HG02759 (cell line): Measurements from ENCODE around the gene IL25.
"Not testable (repeated sequence)": the region's sequence is repeated elsewhere in the genome, so short reads cannot be mapped to it uniquely, and the experiment has no call there.

Experiments used
- ATAC-seq: cut with Tn5 transposase; IDR thresholded peaks from one replicate; pipeline ENCODE4 v1.9.1; 2021; ENCODE audit warnings: mild to moderate bottlenecking, moderate library complexity; ENCODE audit not compliant: unreplicated experiment

The IL25 gene

DNA sequence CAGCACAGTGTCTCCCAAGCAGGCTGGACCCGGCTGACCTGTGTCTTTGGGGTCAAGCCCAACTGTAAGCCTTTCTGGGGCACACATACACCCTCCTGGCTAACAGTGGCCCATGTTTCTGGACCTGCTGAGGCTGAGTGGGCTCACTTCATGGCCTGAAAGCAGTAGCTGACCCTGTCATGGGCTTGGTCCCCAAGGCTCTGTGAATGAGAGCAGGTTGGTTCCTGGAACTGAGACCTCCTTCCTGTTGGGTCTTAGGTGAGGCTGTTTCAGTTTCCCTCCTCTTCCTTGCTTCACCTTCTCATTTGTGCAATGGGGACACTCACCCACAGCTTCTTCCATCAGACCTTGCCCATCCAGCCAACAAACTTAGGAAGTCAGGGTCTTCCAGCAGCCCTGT is 744 bp upstream of the IL25 start:
- ATAC-seq, result no peak

DNA sequence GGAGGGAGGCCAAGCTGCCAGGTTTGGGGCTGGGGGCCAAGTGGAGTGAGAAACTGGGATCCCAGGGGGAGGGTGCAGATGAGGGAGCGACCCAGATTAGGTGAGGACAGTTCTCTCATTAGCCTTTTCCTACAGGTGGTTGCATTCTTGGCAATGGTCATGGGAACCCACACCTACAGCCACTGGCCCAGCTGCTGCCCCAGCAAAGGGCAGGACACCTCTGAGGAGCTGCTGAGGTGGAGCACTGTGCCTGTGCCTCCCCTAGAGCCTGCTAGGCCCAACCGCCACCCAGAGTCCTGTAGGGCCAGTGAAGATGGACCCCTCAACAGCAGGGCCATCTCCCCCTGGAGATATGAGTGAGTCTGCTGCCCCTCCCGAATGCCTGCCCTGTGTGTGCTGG is 432 bp downstream of the IL25 start:
- ATAC-seq, result no peak

DNA sequence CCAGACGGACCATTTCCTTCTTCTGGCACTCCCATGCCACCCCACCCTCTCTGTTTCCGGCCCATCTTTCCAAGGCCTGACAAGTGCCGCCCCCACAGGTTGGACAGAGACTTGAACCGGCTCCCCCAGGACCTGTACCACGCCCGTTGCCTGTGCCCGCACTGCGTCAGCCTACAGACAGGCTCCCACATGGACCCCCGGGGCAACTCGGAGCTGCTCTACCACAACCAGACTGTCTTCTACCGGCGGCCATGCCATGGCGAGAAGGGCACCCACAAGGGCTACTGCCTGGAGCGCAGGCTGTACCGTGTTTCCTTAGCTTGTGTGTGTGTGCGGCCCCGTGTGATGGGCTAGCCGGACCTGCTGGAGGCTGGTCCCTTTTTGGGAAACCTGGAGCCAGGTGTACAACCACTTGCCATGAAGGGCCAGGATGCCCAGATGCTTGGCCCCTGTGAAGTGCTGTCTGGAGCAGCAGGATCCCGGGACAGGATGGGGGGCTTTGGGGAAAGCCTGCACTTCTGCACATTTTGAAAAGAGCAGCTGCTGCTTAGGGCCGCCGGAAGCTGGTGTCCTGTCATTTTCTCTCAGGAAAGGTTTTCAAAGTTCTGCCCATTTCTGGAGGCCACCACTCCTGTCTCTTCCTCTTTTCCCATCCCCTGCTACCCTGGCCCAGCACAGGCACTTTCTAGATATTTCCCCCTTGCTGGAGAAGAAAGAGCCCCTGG is 3.1 kb downstream of the IL25 start:
- no peak for ATAC-seq

DNA sequence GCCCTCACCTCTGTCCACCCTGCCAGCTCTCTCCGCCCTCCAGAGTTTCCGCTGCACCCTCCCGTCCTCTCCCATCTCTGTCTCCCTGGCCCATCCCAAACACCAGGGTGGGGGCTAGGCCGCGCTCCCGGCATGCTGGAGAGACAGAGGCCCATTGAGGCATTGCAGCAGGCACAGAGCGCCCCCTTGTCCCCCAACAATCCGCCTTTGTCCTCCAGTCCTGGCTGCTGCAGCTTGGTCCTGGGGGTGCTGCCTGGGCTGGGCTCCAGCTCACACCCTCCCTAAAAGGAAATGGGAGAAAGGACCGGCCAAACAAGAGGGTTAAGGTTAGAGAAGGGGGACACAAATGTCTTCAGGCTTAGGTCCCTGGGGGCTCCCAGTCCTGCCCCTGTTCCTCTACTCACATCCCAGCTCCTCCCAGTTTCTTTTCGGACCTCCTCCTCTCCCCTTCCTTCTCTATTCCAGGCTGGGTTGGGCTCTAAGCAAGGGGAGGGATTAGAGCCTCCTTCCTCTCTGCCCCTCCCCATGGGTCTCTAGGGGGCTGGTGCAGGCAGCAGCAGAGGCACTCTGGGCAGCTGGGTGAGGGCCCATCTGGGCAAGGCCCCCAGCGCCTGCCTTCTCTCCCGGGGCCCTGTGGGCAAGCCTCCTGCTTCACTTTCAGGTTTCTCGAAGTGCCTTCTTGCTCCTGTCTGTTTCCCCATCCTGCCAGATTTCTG is 4.0 kb downstream of the IL25 start, which contains the start of gene CMTM5:
TSS of gene CMTM5 (plus strand) at position 565 of the 716 bp plus-strand sequence. CDS start 206 bp downstream, outside the sequence.
- no peak for ATAC-seq

DNA sequence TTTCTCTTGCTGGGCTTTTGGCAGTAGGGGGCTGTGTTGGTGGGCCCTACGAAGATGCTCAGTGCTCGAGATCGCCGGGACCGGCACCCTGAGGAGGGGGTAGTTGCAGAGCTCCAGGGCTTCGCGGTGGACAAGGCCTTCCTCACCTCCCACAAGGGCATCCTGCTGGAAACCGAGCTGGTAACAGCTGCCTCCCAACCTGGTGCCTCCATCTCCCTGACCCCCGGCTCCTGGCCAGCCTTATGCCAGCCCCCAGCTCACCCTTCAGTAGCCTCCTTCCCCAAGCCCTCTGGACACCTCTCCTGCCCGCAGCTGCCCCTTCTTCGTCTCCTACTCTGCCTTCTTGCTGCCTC is 4.6 kb downstream of the IL25 start:
- ATAC-seq, result no peak

DNA sequence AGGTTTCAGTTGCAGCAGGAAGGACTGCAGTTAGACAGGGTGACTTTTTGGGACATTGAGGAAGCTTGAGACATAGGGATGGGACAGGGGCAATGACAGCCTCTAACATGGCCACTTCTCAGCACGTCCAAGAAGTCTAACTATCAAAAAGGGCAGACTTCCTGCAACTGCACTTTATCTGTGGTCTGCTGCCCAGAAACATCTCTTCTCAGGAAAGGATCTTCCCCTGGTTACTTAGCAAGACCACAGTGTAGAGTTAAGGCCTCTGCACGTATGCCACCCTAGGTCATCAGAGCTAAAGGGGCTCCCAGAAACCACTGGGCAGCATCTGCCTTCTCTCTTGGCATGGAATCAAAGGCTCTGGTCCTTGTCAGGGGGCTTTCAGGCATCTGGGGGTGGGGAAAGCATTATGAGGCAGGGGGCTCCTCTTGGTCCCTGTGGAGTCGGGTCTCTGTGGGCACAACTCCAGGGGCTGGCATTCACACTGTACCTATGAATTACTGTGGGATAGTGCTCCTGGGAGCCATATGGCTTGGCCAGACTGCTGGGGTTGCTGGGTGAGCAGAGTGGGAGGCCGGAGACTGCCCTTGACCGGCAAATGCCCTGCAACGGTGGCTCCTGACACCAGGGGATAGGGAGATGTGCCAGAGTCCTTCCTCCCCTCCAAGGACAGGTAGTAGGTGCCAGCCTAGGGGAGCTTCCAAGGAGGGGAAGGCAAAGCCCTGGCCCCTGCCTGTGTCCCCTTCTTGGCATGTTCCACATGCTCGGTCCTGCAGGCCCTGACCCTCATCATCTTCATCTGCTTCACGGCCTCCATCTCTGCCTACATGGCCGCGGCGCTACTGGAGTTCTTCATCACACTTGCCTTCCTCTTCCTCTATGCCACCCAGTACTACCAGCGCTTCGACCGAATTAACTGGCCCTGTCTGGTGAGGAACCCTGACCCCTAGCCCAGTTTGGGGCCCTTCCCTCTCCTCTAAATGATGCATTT is 5.3 kb downstream of the IL25 start:
- ATAC-seq, result no peak

DNA sequence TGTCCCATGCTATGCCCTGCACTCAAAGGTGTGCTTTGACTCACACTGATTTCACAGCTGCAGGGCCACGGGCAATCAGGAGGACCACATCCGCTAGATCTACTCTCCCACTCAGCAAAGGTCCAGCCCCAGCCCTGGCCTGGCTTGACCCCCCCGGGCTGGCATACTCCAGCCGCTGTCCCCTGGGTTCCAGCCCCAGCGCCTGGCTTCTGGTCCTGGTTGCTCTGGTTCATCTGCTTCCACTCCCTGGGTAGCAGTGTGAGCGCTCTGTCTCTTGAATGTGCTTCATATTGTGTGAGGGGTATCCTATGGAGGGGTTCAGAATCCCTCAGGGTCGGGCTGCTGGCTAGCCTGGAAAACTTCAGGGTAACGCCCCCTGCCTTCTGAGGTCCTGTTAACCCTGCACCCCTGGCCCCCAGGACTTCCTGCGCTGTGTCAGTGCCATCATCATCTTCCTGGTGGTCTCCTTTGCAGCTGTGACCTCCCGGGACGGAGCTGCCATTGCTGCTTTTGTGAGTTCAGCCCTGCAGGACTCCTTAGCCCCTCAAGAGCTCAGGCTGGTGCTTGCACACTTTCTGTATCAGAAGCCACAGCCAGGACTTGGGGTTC is 6.1 kb downstream of the IL25 start:
- ATAC-seq, result no peak

DNA sequence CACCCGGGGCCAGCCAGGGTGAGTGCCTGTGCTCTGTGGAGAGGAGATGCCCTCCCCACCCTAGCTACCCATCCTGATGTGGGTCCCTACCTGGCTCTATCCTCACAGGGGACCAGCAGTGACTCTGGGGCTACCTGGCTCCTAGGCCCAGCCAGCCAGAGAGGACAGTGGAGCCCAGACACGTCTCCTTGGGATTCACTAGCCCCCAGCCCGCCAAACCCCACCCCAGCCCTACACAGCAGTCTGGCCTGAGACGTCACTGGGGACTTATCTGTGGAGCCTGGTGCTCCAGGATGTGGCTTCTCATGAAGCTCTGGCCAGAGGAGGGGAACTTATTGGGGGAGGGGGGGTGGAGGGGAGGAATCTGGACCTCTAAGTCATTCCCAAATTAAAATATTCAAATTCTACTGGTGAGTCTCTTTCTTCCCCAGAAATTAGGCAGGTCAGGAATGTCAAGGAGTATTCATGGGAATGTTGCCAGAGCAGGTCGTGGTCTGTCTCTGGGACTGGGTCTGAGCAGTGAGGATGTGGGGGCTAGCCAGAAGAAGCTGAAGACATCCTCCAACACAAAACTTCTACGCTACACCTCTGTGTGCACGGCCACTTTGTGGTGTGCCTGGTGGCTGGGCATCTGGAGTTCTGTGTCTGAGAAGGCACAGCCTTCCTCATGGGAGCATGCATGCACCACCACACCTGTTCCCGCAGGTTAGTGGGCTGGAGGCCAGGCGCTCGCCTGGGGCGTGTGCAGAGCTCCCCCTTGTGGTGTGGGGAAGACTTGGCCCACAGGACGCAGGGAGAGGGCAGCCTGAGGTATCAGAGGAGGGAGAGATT is 7.0 kb downstream of the IL25 start:
- ATAC-seq, result peak; percentile 54

DNA sequence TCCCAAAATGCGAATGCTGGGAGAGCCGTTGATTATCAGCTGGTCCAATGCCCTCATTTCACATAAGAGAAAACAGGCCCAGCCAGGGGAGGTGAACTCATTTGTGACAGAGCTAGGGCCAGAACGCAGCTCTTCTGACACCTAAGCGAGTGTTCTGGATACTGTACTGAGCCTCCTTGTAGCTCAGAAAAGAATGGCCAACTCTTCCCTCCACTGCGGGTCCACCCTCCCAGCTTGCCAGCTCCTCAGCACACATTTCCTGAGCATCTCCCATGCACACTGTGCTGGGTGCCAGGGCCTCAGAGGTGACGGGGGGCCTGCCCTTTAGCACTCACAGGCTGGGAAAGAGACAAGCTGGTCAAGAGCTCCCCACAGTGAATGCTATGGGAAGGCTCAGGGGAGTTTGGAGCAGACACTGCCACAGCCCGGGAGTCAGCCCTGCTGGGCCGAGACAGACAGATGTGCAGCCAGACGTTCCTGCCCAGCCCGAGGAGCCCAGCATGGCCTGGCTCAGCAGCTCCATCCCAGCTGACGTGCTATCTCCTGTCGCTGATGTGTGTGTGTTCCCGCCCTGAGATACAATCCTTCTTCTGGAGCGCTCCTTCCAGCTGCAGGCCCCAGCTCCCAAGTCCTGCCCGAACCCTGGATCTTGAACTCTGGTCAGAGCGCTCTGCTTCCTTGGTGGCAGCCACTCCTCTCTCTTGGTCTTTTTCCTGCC is 7.7 kb downstream of the IL25 start:
- ATAC-seq, result no peak

DNA sequence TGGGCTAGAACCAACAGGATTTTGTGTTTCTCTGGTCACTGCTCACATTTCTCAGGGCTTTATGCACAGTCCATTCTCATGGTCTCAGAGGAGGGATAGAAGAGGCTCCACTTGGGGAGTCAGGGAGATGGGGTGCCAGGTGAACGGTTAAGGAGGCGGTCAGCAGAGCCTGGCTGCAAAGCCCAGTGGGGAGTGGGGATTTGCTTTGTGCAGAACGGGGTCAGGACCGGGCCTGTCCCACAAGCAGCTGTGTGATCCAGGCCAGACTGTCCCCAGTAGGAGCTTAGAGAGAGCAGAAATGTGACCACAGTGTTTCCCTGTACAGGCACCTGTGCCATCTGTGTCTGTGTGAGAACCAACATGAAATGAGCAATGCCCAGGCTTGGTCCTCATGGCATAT is 8.4 kb downstream of the IL25 start:
- ATAC-seq, result no peak

DNA sequence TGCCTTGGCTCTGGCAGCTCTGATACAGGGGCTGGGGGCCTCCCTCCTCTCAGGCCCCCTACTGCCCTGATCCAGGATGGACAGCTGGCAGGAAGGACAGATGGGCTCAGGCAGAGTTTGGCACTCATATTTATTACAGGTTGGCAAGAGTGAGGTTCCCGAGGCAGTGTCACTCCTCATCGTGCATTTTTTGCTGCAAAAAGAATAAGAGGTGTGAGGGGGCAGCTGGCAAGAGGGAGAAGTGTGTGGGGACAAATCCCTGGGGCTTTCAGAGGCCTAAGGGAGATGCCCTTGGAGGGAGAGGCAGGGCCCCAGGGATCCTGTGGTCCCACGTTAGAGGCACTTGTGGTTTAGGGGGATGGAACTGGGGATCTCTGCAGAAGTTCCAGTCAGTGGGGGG is 9.3 kb downstream of the IL25 start:
- ATAC-seq, result no peak

DNA sequence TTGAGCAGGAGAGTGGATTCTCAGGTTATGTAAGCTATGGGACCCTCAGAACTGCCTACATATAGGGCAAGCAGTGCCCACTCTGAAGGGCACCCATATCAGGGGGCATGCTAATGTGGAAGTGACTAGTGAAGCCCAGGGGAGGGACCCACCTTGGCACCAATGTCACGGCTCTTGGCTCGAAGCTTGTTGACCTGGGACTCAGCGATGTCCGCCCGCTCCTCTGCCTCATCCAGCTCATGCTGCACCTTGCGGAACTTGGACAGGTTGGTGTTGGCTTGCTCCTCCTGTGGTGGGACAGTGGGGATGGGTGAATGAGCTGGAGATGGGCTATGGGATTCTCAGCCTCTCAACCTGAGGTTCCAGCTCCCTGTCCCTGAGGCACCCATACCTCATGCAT is 9.7 kb downstream of the IL25 start:
- ATAC-seq, result no peak

DNA sequence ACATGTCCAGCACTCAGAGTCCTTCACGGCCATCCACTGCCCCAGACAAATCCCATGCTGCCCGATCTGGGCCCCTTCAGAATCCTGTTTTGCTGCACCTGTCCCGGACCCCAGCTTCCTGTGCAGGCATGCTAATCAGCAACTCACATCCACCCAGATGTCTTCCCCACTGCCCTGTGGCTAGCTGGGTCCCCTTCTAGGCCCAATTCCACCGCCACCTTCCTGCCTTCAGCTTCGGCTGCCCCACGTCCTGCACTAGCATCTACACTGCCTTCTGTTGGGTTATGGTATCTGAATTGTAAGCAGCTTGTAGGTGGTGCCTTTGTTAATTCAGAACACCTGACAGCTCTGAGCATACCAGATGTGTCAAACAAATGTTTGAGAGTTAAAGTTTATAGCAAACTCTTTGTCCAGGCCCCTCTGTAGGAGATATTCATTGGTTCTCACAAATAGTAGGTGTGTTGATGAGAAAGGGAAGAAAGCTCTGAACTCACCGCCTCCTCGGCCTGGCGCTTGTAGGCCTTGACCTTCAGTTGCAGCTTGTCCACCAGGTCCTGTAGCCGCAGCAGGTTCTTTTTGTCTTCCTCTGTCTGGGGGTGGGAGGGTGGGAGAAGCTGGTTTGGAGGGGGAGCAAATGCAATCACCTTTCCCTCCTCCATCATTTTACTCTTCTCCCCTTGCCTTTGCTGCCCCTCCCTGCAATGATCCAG is 10.3 kb downstream of the IL25 start:
- ATAC-seq, result no peak

DNA sequence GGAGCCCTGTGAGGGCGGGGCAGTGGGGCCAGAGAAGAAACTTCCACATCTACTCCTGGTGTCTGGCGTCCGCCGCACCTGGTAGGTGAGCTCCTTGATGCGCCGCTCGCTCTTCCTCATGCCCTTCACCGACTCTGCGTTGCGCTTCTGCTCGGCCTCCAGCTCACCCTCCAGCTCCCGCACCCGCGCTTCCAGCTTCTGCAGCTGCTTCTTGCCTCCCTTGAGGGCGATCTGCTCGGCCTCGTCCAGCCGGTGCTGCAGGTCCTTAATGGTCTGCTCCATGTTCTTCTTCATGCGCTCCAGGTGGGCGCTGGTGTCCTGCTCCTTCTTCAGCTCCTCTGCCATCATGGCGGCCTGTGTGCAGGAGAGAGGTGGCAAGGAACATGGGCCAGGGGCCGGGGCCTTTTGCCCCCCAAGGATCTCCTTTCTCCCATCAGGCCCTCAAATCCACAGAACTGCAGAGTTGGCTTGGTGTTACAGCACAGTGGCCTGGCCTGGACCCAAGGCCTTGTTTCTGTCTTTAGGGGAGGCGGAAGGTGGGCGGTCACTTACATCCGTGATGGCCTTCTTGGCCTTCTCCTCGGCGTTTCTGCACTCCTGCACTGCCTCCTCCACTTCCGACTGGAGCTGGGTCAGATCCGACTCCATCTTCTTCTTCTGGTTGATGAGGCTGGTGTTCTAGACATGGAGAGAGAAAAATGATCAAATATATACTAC is 11.9 kb downstream of the IL25 start:
- no peak for ATAC-seq

DNA sequence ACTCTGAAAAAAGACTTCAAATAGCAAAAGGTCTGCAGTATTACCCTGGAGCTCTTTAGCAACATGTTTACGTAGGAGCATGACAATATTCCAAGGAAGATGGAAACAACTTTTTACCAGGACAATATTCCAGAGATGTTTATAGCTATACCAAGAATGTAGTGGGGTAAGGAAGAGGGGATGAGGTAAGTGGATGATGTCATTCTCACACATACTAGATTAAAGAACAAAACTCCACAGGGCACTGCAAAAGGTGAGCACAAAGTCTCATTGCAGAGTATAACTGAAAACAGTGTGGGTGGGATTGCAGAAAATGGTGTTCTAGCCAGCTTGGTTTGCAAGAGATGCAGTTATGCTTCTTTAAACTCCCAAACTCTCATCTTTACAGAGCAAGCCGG is 12.6 kb downstream of the IL25 start:
- ATAC-seq, result no peak

DNA sequence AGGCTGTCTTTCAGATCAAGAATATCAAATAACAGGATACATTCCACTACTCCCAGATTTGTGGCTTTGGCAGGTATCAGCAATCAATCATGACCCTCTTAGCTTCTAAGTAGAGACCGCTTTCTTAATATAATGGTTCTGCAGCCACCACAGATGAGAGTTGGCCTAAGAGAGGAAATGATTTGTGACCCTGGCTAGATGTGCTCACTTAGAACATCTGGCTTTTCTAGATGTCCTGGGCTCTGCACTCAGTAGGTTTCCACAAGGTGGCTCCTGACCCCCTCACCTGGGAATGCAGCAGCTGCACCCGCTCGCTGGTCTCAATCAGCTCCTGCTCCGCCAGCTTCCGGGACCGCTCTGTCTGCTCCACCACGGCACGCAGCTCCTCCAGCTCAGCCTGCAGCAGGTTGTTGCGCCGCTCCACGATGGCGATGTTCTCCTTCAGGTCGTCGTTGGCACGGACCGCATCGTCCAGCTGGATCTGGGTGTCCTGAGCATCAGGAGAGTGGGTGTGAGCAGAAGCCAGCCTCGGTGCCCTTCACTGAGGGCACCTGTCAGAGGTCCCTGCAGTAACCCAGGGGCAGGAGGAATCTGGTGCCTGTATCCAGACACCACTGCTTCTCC is 13.1 kb downstream of the IL25 start:
- no peak for ATAC-seq

DNA sequence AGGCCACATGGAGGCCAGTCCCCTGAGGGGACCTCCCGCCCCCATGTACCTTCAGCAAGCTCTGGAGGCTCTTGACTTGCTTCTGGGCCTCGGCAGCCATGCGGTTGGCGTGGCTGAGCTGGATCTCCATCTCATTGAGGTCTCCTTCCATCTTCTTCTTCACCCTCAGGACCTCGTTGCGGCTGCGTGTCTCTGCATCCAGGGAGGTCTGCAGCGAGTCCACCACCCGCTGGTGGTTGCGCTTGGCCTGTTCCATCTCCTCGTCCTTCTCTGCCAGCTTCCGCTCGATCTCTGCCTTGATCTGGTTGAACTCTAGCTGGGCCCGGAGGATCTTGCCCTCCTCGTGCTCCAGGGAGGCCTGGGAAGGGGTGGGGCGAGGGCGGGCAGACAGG is 13.7 kb downstream of the IL25 start:
- ATAC-seq, result not testable (repeated sequence)

DNA sequence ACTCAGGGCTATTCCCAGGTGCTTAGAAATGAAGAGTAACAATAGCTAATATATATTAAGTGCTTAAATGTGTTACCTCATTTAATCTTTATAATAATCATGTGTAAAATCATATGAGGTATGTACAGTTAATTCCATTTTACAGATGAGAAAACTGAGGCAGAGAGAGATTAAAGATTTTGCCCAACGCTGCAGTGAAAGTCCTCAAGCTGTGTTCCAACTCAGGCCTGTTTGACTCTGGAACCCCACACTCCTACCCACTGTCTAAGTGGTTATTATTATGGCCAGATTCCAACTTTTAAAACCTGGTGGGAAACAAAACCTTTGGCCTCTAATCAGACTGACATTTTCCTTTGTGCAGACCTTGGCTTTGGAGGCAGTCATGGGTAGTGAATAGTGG is 14.4 kb downstream of the IL25 start:
- no peak for ATAC-seq
